Activated naive CD8-positive, alpha-beta T cell treated with anti-CD3 and anti-CD28 coated beads, Interleukin-2, amount 10 ng/mL, durations not matched to agents 7 days and 5 days (primary cell): ENCODE measurements around the gene CLEC17A. TPM values are rescaled to one million over a fixed set of nuclear protein-coding genes. Genes with fewer than 3 reads are reported as not detected.
A peak's percentile ranks its signal among the peaks of the same experiment; 100 is the strongest.
"Not testable (repeated sequence)": the region's sequence is repeated elsewhere in the genome, so short reads cannot be mapped to it uniquely, and the experiment has no call there.

Experiments
- ATAC-seq: fragments of 150-1000 bp; cut with Tn5 transposase; one replicate; pipeline ENCODE4 v1.10.0; 2021; ENCODE audit warnings: low read depth, moderate library complexity
- POLR2A ChIA-PET: fragments of 350-600 bp; sonication (Branson Sonifier 250); formaldehyde crosslinking; loops from one replicate; lab custom pipeline; 2021; ENCODE audit warnings: antibody characterized with exemption; lab: Charles Lee
- DNase-seq: peaks from one replicate; pipeline ENCODE4 v3.0.0; 2021
- H3K27ac Mint-ChIP-seq: one replicate; pipeline ENCODE4 v1.8.0; 2022; ENCODE audit warnings: mild to moderate bottlenecking, mixed read lengths
- H3K27me3 Mint-ChIP-seq: one replicate; pipeline ENCODE4 v1.8.0; 2022; ENCODE audit warnings: mild to moderate bottlenecking, moderate library complexity, mixed read lengths
- H3K36me3 Mint-ChIP-seq: one replicate; pipeline ENCODE4 v1.8.0; 2021; ENCODE audit warnings: mild to moderate bottlenecking, mixed read lengths
- H3K4me1 Mint-ChIP-seq: one replicate; pipeline ENCODE4 v1.8.0; 2021; ENCODE audit warnings: mixed read lengths
- H3K4me3 Mint-ChIP-seq: one replicate; pipeline ENCODE4 v1.8.0; 2022; ENCODE audit warnings: mild to moderate bottlenecking, moderate library complexity, mixed read lengths
- H3K9me3 Mint-ChIP-seq: one replicate; pipeline ENCODE4 v1.8.0; 2021; ENCODE audit warnings: mixed read lengths
- total RNA-seq, 2 experiments: library from RNA; stranded (reverse); gene quantifications; one replicate each; pipeline ENCODE4 v1.2.3, GENCODE V29; 2021

Gene CLEC17A
- total RNA-seq = under 1 TPM in 1 of 2 experiments, not detected in 1; 0.17 TPM

DNA sequence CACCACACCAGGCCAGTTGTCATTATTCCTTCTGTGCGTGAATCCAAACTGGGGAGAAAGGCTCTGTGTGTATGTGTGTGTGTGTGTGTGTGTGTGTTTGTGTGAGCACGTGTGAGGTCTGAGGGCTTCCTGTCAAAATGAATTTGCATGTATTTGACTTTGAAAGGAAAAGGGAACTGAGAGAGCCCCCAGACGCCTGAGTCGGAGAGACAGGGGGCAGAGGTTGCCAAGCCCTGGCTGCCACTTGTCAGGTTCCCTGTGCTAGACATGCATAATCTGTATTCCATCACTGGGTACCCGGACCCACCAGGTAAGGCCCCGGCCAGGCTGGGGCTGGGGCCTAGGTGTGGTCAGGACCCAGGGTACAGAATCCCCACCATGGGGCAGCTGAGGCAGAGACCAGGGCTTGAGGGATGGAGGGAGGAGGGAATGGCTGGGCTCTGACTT lies at the start of gene CLEC17A:
CLEC17A (plus strand) TSS at position 191 of the 447 bp plus-strand sequence; CDS start at position 268, 77 bp downstream.
- POLR2A ChIA-PET = no interaction called here
- no peak for ATAC-seq
- Mint-ChIP-seq H3K4me3 (no peak within 1 kb of the TSS), H3K9me3 (no peaks in the 10 kb centered on the region), H3K27me3 (peaks cover 3% of the 10 kb centered on the region), H3K27ac (no peak within 1 kb of the TSS), H3K36me3 (no peaks in the 10 kb centered on the region), H3K4me1 (no peaks in the 10 kb centered on the region)
- no peak for DNase-seq

DNA sequence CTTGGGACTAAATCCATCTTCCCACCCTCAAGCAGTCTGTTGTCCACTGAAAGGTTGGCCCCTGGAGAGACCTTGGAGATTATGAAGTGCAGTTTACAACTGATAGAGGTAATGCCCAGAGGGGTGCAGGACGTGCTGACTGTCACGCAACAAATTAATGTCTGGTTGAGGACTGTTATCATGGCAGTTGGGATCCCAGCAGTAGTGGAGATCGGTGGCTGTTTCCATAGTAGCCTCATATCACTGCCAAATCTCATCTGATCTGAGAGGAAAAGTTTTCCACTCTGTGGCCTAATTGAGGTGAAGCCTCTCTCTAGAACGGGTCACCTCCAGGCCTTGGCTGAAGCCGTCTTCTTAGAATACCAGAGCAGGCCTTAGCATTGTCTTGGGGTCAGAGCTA lies 49.4 kb upstream of the CLEC17A start:
- ATAC-seq (no peak), DNase-seq (no peak)
- peaks cover 7% of the 10 kb centered on the region for H3K36me3 Mint-ChIP-seq
- POLR2A ChIA-PET = interaction anchor here (2.0 kb wide), 1 partner anchor 15 kb away, joined by 12 read pairs; the partner anchor contains the start of gene DNAJB1
- no peaks in the 10 kb centered on the region for H3K9me3 Mint-ChIP-seq
- no peak overlapping the region for H3K4me3 Mint-ChIP-seq
- H3K27me3 Mint-ChIP-seq = no peaks in the 10 kb centered on the region
- H3K4me1 Mint-ChIP-seq = peaks cover 9% of the 10 kb centered on the region
- H3K27ac Mint-ChIP-seq = no peak overlapping the region

- Mint-ChIP-seq H3K27me3 (no peaks in the 10 kb centered on the region), H3K4me3 (no peak overlapping the region), H3K4me1 (peaks cover 4% of the 10 kb centered on the region), H3K36me3 (peaks cover 9% of the 10 kb centered on the region), H3K9me3 (no peaks in the 10 kb centered on the region), H3K27ac (no peak overlapping the region)
- ATAC-seq = peak; percentile 63
- DNase-seq = no peak
- POLR2A ChIA-PET = interaction anchor here (0.8 to 1.0 kb wide), 2 partner anchors 19 to 31 kb away, joined by 3 to 8 read pairs; partner anchors contain the start of gene DNAJB1
Measured at GRCh38 chr19:14536926-14537692, 45.8 kb upstream of the CLEC17A start.

DNA sequence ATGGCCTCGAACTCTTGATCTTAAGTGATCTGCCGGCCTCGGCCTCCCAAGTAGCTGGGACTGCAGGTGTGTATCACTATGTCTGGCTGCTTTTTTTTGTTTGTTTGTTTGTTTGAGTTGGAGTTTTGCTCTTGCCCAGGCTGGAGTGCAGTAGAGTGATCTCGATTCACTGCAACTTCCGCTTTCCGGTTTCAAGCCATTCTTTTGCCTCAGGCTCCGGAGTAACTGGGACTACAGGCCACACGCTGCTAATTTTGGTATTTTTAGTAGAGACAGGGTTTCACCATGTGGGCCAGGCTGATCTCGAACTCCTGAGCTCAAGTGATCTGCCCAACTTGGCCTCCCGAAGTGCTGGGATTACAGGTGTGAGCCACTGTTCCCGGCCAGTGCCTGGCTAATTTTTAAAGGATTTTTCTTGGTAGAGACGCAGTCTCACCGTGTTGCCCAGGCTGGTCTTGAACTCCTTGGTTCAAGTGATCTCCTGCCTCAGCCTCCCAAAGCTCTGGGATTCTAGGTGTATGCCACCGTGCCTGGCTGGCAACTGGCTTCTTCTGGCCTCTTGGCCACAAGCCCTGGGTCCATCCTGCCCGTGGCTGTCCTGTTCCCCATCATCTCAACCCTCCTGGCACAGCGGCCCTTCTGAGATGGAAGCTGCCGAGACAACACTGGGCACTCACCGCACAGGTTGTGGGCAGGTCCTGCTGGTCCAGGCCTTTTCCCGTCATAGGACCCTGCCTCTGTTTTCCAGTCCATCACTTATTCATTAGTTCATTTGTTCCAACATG lies 42.0 kb upstream of the CLEC17A start:
- Mint-ChIP-seq H3K4me1 (peaks cover 4% of the 10 kb centered on the region), H3K4me3 (no peak overlapping the region), H3K27ac (no peak overlapping the region), H3K27me3 (no peaks in the 10 kb centered on the region), H3K36me3 (peaks cover 6% of the 10 kb centered on the region), H3K9me3 (no peaks in the 10 kb centered on the region)
- POLR2A ChIA-PET = no interaction called here
- ATAC-seq = no peak
- DNase-seq = no peak

- POLR2A ChIA-PET, H3K9me3 Mint-ChIP-seq, H3K27me3 Mint-ChIP-seq, H3K36me3 Mint-ChIP-seq, H3K4me3 Mint-ChIP-seq, DNase-seq, H3K27ac Mint-ChIP-seq, ATAC-seq, H3K4me1 Mint-ChIP-seq: not testable (repeated sequence)
Measured at GRCh38 chr19:14541979-14542378, 40.9 kb upstream of the CLEC17A start.

- Mint-ChIP-seq H3K27me3 (no peaks in the 10 kb centered on the region), H3K9me3 (no peaks in the 10 kb centered on the region), H3K36me3 (peaks cover 8% of the 10 kb centered on the region), H3K4me1 (peaks cover 3% of the 10 kb centered on the region), H3K4me3 (no peak overlapping the region), H3K27ac (no peak overlapping the region)
- no peak for ATAC-seq
- POLR2A ChIA-PET = interaction anchor here (0.6 kb wide), 1 partner anchor 786 kb away, joined by 3 read pairs; no protein-coding TSS in a partner anchor
- DNase-seq = no peak
Measured at GRCh38 chr19:14542711-14543328, 40.1 kb upstream of the CLEC17A start.

DNA sequence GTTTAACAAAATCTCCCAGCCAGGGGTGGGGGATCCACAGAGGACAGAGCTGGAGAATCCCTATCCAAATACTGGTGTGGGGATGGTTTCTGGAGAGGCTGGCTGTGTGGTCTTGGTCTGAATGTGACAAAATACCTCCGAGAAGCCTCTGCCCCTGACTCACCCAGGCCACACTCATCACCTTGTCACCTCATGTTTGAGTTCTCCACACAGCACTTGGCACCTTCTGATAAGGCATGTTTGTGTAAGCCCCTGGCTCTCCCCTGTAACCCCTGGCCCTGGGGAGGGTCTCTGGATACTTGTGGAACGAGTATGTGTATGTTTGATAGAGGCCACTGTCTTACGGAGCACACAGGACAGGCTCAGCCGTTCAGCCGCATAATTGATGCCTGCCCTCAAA lies 38.8 kb upstream of the CLEC17A start:
- Mint-ChIP-seq H3K9me3 (no peaks in the 10 kb centered on the region), H3K27me3 (no peaks in the 10 kb centered on the region), H3K4me3 (no peak overlapping the region), H3K27ac (no peak overlapping the region), H3K36me3 (peaks cover 10% of the 10 kb centered on the region), H3K4me1 (peaks cover 3% of the 10 kb centered on the region)
- DNase-seq (no peak), ATAC-seq (no peak)
- POLR2A ChIA-PET = no interaction called here

DNA sequence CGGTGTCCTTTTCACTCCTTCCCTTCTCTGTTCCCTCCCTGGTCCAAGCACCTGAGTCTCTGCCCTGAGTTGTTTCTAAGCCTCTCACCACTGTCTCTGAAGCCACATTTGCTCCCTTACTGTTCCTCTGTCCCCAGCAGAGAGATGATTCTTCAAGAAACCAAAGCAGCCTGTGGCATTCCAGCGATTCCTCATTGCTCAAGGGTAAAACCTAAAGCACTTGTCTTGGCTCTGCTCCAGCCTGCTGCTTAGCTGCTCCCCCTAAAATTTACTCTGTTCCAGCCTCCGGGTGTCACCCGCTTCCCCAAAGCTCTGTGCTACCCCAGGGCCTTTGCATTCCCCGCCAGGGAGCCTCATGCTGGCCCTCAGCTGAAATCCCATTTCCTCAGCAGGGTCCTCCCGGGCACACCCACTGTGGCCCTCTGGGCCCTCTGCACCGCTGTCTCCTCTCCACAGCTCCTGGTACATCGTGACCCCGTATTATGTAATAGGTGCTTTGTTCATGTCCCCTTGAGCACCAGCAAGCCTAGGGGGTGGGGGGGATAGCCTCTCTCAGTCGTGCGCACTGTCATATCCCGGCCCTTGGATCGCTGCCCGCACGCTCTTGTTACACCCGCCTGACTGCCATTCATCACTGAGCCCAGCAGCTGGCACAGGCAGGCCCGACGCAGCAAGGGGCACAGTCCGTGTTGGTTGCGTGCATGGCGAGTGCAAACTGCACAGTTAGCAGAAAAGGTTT lies 37.7 kb upstream of the CLEC17A start:
- DNase-seq (no peak), ATAC-seq (no peak)
- peaks cover 5% of the 10 kb centered on the region for H3K4me1 Mint-ChIP-seq
- H3K36me3 Mint-ChIP-seq = peaks cover 9% of the 10 kb centered on the region
- H3K27ac Mint-ChIP-seq = no peak overlapping the region
- no peaks in the 10 kb centered on the region for H3K9me3 Mint-ChIP-seq
- POLR2A ChIA-PET = no interaction called here
- H3K27me3 Mint-ChIP-seq = no peaks in the 10 kb centered on the region
- no peak overlapping the region for H3K4me3 Mint-ChIP-seq

GRCh38 chr19:14545716-14546082 lies 37.2 kb upstream of the CLEC17A start:
- Mint-ChIP-seq H3K36me3 (peaks cover 9% of the 10 kb centered on the region), H3K4me1 (peaks cover 5% of the 10 kb centered on the region), H3K27me3 (no peaks in the 10 kb centered on the region), H3K4me3 (no peak overlapping the region), H3K27ac (no peak overlapping the region), H3K9me3 (no peaks in the 10 kb centered on the region)
- POLR2A ChIA-PET = no interaction called here
- ATAC-seq (no peak), DNase-seq (no peak)

DNA sequence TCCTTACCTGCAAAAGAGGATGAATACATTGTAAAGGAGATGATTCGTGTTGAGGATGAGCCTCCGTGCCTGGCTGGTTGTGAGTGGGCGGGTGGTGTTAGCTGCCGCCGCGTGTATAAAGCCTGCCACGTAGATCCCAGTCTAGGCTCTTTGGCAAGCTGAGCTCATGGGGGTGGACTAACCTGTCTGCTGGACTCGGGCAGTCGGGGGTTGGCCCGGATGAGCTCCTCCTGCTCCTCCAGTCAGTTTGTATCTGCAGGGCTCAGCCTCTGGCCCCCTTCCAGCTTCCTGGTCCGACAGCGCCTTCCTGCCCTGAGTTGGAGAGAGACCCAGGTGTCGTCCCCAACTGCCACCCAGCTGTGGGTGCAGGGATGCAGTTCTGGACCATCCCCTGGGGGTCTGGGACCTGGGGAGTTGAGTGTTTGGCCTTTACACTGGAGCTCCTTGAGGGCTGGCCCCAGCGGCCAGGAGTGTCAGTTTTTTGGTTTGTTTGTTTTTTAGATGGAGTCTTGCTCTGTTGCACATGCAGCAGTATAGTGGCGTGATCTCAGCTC lies 32.6 kb upstream of the CLEC17A start:
- no peak overlapping the region for H3K4me3 Mint-ChIP-seq
- no peak for ATAC-seq
- POLR2A ChIA-PET = interaction anchor here (0.5 to 2.2 kb wide), 3 partner anchors 32 to 921 kb away, joined by 5 to 10 read pairs (median 7); partner anchors contain the start of gene DNAJB1

GRCh38 chr19:14551134-14552005 lies 31.5 kb upstream of the CLEC17A start:
- Mint-ChIP-seq H3K27ac (peak overlapping the region; percentile 78), H3K4me3 (peak overlapping the region; percentile 47), H3K4me1 (peaks cover 17% of the 10 kb centered on the region)
- not testable (repeated sequence) for H3K27me3 Mint-ChIP-seq, H3K36me3 Mint-ChIP-seq, H3K9me3 Mint-ChIP-seq
- ATAC-seq (peak; percentile 99), DNase-seq (peak; percentile 73)
- POLR2A ChIA-PET = interaction anchor here (0.5 to 2.2 kb wide), 4 partner anchors 26 to 922 kb away, joined by 3 to 10 read pairs (median 6); partner anchors contain the start of gene DNAJB1

More for the DNA sequence above, 32.6 kb upstream of the CLEC17A start:
- H3K27ac Mint-ChIP-seq = no peak overlapping the region
- no peaks in the 10 kb centered on the region for H3K9me3 Mint-ChIP-seq
- H3K36me3 Mint-ChIP-seq = peaks cover 7% of the 10 kb centered on the region
- peaks cover 10% of the 10 kb centered on the region for H3K4me1 Mint-ChIP-seq
- no peak for DNase-seq
- H3K27me3 Mint-ChIP-seq = no peaks in the 10 kb centered on the region

DNA sequence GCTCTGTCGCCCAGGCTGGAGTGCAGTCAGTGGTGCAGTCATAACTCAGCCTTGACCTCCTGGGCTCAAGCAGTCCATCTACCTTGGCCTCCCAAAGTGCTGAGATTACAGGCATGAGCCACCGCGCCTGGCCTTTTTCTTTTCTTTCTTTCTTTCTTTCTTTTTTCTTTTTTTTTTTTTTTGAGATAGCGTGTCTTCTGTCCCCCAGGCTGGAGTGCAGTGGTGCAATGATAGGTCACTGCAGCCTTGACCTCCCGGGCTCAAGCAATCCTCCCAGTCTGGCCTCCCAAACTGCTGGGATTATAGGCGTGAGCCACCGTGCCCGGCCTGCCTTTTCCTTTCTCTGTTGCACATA lies 30.9 kb upstream of the CLEC17A start:
- H3K9me3 Mint-ChIP-seq, ATAC-seq, H3K36me3 Mint-ChIP-seq, DNase-seq, H3K27me3 Mint-ChIP-seq: not testable (repeated sequence)
- H3K27ac Mint-ChIP-seq = peak overlapping the region; percentile 78
- peaks cover 21% of the 10 kb centered on the region for H3K4me1 Mint-ChIP-seq
- H3K4me3 Mint-ChIP-seq = peak overlapping the region; percentile 42
- POLR2A ChIA-PET = interaction anchor here (1.0 to 2.2 kb wide), 3 partner anchors 27 to 46 kb away, joined by 3 to 10 read pairs (median 7); partner anchors contain the start of gene DNAJB1
